K562 (cell line): ENCODE data around the gene ABCB6.

Experiments
- FOXA1 ChIP-seq: fragments of 450-650 bp; IDR thresholded peaks from 2 replicates; pipeline ENCODE4 v1.6.1; 2016; ENCODE audit warnings: mild to moderate bottlenecking, borderline replicate concordance
- KDM4B ChIP-seq, 2 experiments: fragments of 450-650 bp in 1 of 2; sonication (generic) in 1 of 2; IDR thresholded peaks; 2 replicates each; pipeline ENCODE4 v1.6.1; 2016 to 2017; ENCODE audit warnings: borderline replicate concordance in 2 of 2, antibody characterized with exemption in 1 of 2, low read depth in 1 of 2, mild to moderate bottlenecking in 1 of 2
- MCM3 ChIP-seq: fragments of 450-650 bp; IDR thresholded peaks from 2 replicates; pipeline ENCODE4 v1.6.1; 2016
- MXI1 ChIP-seq: IDR thresholded peaks from 2 replicates; pipeline ENCODE4 v1.6.1; 2011; ENCODE audit warnings: low read depth, mild to moderate bottlenecking, improper control_type of control experiment, low read length
- SIN3A ChIP-seq, 2 experiments: fragments of 150-350 bp in 1 of 2; IDR thresholded peaks; 2 replicates each; pipeline ENCODE4 v1.6.1; 2011 to 2016; ENCODE audit warnings: borderline replicate concordance in 2 of 2, low read depth in 2 of 2, low read length in 2 of 2, mild to moderate bottlenecking in 2 of 2, moderate library complexity in 2 of 2; ENCODE audit not compliant: control insufficient read depth in 1 of 2
- ZBTB1 ChIP-seq: sonication (generic); formaldehyde crosslinking; IDR thresholded peaks from 2 replicates; pipeline ENCODE4 v1.8.1; 2023; ENCODE audit warnings: missing genetic modification reagents, low read depth, mild to moderate bottlenecking, borderline replicate concordance
- ZNF224 ChIP-seq: sonication (generic); formaldehyde crosslinking; IDR thresholded peaks from 2 replicates; pipeline ENCODE4 v1.8.0; 2022; ENCODE audit warnings: mild to moderate bottlenecking, missing genetic modification reagents
- ZZZ3 ChIP-seq: fragments of 450-650 bp; IDR thresholded peaks from 2 replicates; pipeline ENCODE4 v1.6.1; 2016; ENCODE audit warnings: antibody characterized with exemption, mild to moderate bottlenecking, moderate library complexity
- TF ChIP-seq, protein P1 (sequence below), 3 experiments: IDR thresholded peaks in 2 of 3; conservative IDR thresholded peaks in 1 of 3; 2 replicates each; pipeline ENCODE4 v1.5.1; 2011 to 2012; ENCODE audit warnings: low read length in 3 of 3, mild to moderate bottlenecking in 3 of 3, control low read depth in 2 of 3, improper control_type of control experiment in 1 of 3, inconsistent platforms in 1 of 3, low read depth in 1 of 3, mixed read lengths in 1 of 3, moderate library complexity in 1 of 3; ENCODE audit not compliant: insufficient read depth in 2 of 3

DNA sequence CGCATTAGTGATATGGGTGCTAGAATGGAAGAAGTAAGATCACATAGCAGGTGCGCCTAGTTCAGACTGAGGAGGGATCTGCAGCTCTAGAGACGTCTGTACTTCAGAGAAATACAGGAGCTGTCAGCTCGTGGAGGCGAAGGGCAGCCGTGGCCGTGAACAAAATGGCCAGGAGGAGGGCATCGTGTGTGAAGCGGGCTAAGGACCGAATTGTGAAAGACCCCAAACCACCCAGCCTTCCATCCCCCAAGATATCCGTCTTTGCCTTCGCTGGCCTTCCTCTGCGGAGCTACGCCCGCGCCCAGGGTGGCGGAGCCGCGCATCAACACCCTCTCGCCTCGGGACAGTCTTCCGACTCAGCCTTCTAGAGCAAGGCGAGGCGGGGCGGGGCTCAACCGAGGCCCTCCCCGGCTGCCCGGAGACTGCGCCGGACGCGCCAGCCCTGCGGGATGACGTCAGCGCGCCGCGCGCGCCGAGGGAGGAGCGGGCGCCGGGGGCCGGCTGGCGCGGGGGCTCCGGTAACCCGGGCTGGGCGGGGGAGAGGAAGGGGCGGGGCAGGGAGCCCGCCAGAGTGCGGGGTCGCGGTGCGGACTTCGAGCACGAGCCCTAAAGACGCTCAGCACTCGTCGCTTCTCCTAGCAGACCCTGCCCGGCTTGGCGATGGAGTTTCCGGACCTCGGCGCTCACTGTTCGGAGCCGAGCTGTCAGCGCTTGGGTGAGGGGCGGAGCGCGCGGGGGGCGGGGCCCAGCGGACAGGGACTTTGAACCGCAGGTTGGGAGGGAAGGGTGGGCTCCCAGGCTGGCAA, 12.2 kb downstream of the ABCB6 start, which contains the start of gene ZFAND2B:
- TF ChIP-seq FOXA1 (no peak), MXI1 (no peak), ZBTB1 (CRISPR knock-in tag) (no peak), KDM4B (IDR thresholded peaks at IDR 0.05; ENCODE audit: borderline replicate concordance in 2 of 2, low read depth in 1 of 2) (no peak), ZNF224 (CRISPR knock-in tag) (no peak), SIN3A (IDR thresholded peaks at IDR 0.05; ENCODE audit: borderline replicate concordance in 2 of 2, control insufficient read depth in 1 of 2, low read depth in 2 of 2, low read length in 2 of 2) (no peak), ZZZ3 (no peak), MCM3 (no peak)
- TF ChIP-seq, protein P1, sequence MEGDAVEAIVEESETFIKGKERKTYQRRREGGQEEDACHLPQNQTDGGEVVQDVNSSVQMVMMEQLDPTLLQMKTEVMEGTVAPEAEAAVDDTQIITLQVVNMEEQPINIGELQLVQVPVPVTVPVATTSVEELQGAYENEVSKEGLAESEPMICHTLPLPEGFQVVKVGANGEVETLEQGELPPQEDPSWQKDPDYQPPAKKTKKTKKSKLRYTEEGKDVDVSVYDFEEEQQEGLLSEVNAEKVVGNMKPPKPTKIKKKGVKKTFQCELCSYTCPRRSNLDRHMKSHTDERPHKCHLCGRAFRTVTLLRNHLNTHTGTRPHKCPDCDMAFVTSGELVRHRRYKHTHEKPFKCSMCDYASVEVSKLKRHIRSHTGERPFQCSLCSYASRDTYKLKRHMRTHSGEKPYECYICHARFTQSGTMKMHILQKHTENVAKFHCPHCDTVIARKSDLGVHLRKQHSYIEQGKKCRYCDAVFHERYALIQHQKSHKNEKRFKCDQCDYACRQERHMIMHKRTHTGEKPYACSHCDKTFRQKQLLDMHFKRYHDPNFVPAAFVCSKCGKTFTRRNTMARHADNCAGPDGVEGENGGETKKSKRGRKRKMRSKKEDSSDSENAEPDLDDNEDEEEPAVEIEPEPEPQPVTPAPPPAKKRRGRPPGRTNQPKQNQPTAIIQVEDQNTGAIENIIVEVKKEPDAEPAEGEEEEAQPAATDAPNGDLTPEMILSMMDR (IDR thresholded peaks at IDR 0.05 in 2 of 3, conservative IDR thresholded peaks at IDR 0.05 in 1 of 3; ENCODE audit: insufficient read depth in 2 of 3, low read depth in 1 of 3, low read length in 3 of 3) = no peak
